GM04504 (cell line): ENCODE measurements around the gene ZNF747.
"Not testable (repeated sequence)": the region's sequence is repeated elsewhere in the genome, so short reads cannot be mapped to it uniquely, and the experiment has no call there.

Source experiments
- DNase-seq: peaks from one replicate; pipeline ENCODE4 v3.0.0-alpha.2; 2012; ENCODE audit warnings: low read depth

The ZNF747 gene

GRCh38 chr16:30557957-30558788 lies 23.5 kb upstream of the ZNF747 start, which contains the start of gene ZNF764:
Gene ZNF764, minus strand, starts transcription at chr16:30558374. Its CDS starts 192 bp downstream, at chr16:30558182.
- peak; percentile 97 for DNase-seq

- DNase-seq: no peak
Measured at GRCh38 chr16:30557707-30557956, 23.0 kb upstream of the ZNF747 start.

- DNase-seq: no peak
Measured at GRCh38 chr16:30556125-30556473, 21.4 kb upstream of the ZNF747 start.

- DNase-seq: no peak
Measured at GRCh38 chr16:30555315-30556124, 20.9 kb upstream of the ZNF747 start.

- no peak for DNase-seq
Measured at GRCh38 chr16:30554557-30555314, 20.1 kb upstream of the ZNF747 start.

GRCh38 chr16:30553393-30553899 lies 18.8 kb upstream of the ZNF747 start:
- DNase-seq: no peak

- DNase-seq: no peak
Measured at GRCh38 chr16:30552956-30553355, 18.3 kb upstream of the ZNF747 start.

GRCh38 chr16:30551781-30552180 lies 17.1 kb upstream of the ZNF747 start:
- DNase-seq: no peak

GRCh38 chr16:30548416-30549253 lies 14.0 kb upstream of the ZNF747 start:
- DNase-seq: no peak

- no peak for DNase-seq
Measured at GRCh38 chr16:30546115-30546514, 11.5 kb upstream of the ZNF747 start.

- no peak for DNase-seq
Measured at GRCh38 chr16:30543067-30543466, 8.4 kb upstream of the ZNF747 start.

GRCh38 chr16:30541502-30542329 lies 7.1 kb upstream of the ZNF747 start:
- no peak for DNase-seq

- not testable (repeated sequence) for DNase-seq
Measured at GRCh38 chr16:30540916-30541464, 6.3 kb upstream of the ZNF747 start.

- not testable (repeated sequence) for DNase-seq
Measured at GRCh38 chr16:30539986-30540526, 5.4 kb upstream of the ZNF747 start.

GRCh38 chr16:30539000-30539964 lies 4.6 kb upstream of the ZNF747 start:
- no peak for DNase-seq

GRCh38 chr16:30536391-30537024 lies 1.9 kb upstream of the ZNF747 start:
- not testable (repeated sequence) for DNase-seq

GRCh38 chr16:30535777-30536190 lies 1.1 kb upstream of the ZNF747 start:
- peak; percentile 39 for DNase-seq

GRCh38 chr16:30535106-30535776 lies 583 bp upstream of the ZNF747 start:
- no peak for DNase-seq
